GM08714 (cell line): Measurements from ENCODE around the gene PALS1.

Experiments used
- H3K4me3 ChIP-seq: fragments of 200-500 bp; sonication (Bioruptor generic); 2 replicates; pipeline ENCODE4 v1.5.1; 2014; ENCODE audit warnings: mild to moderate bottlenecking, low read length, inconsistent platforms
- ZNF274 ChIP-seq: IDR thresholded peaks from 2 replicates; pipeline ENCODE4 v1.6.1; 2012; ENCODE audit warnings: mild to moderate bottlenecking, low read depth, low read length

PALS1 gene

GRCh38 chr14:67241411-67242167, at the start of gene PALS1:
PALS1 (plus strand) TSS chr14:67241435; CDS start chr14:67279171, 37,736 bp downstream.
- H3K4me3 ChIP-seq, result peak within 1 kb of the TSS; percentile 88
- no peak for TF ChIP-seq ZNF274

GRCh38 chr14:67191768-67192290, 49.4 kb upstream of the PALS1 start:
- H3K4me3 ChIP-seq, result no peak overlapping the region
- TF ChIP-seq ZNF274, result no peak

- H3K4me3 ChIP-seq, result no peak overlapping the region
- no peak for TF ChIP-seq ZNF274
Observed at GRCh38 chr14:67192366-67192765, 48.9 kb upstream of the PALS1 start.

- TF ChIP-seq ZNF274, result no peak
- H3K4me3 ChIP-seq, result no peak overlapping the region
Observed at GRCh38 chr14:67195279-67195678, 46.0 kb upstream of the PALS1 start.

GRCh38 chr14:67199016-67199415, 42.2 kb upstream of the PALS1 start:
- H3K4me3 ChIP-seq, result no peak overlapping the region
- no peak for TF ChIP-seq ZNF274

- TF ChIP-seq ZNF274, result no peak
Observed at GRCh38 chr14:67207810-67208209, 33.4 kb upstream of the PALS1 start.

GRCh38 chr14:67218126-67218525, 23.1 kb upstream of the PALS1 start:
- TF ChIP-seq ZNF274, result no peak
- no peak overlapping the region for H3K4me3 ChIP-seq

More at GRCh38 chr14:67207810-67208209, 33.4 kb upstream of the PALS1 start:
- no peak overlapping the region for H3K4me3 ChIP-seq

- no peak for TF ChIP-seq ZNF274
- no peak overlapping the region for H3K4me3 ChIP-seq
Observed at GRCh38 chr14:67221248-67221981, 19.8 kb upstream of the PALS1 start.

GRCh38 chr14:67221982-67222328, 19.3 kb upstream of the PALS1 start:
- TF ChIP-seq ZNF274, result no peak
- no peak overlapping the region for H3K4me3 ChIP-seq

GRCh38 chr14:67225523-67225922, 15.7 kb upstream of the PALS1 start:
- TF ChIP-seq ZNF274, result no peak
- H3K4me3 ChIP-seq, result no peak overlapping the region

- H3K4me3 ChIP-seq, result no peak overlapping the region
- TF ChIP-seq ZNF274, result no peak
Observed at GRCh38 chr14:67228325-67228984, 12.8 kb upstream of the PALS1 start.

- TF ChIP-seq ZNF274, result no peak
- no peak overlapping the region for H3K4me3 ChIP-seq
Observed at GRCh38 chr14:67232066-67232465, 9.2 kb upstream of the PALS1 start.

GRCh38 chr14:67232621-67233020, 8.6 kb upstream of the PALS1 start:
- no peak for TF ChIP-seq ZNF274
- H3K4me3 ChIP-seq, result no peak overlapping the region

GRCh38 chr14:67237591-67237990, 3.6 kb upstream of the PALS1 start:
- TF ChIP-seq ZNF274, result no peak
- H3K4me3 ChIP-seq, result no peak overlapping the region
